ENCODE results near the gene ATAD1.

ATAD1 gene

DNA sequence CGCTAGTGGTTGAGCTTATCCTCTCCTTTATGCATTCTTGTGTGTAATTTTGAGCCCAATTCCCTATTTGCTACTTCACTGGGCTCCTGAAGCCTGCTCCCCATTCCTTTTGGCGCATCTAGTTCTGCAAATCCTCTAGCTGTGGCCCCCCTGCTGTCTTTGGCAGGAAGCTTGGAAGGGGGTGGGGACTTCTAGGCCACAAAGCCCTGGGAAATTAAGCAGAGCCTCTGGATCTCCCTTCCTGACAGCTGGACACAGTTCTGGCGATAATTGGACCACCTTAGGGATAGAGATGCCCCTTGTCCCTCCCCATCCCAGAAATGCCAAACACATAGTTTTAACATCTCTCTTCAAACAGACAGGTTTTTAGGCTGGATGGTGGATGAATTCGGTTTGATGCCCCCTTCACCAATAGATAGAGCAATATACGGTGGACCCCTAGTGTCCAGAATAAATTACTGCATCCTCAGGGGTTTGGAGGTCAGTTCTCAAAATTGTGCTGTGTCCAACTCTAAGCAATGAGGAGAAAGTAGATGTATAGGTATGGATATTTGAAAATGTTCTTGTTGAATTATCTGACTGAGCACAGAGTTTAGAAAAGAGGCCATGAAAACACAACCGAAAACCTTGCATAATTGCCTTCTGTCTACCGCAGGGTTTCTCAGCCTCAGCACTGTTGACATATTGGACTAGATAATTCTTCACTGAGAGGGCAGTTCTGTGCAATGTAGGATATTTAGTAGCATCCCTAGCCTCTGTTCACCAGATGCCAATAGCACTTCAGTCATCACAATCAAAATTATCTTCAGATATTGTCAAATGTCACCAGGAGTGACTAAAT lies 82.8 kb downstream of the ATAD1 start:
- no peak for TF ChIP-seq JUND (IDR thresholded peaks at IDR 0.05; ENCODE audit: low read depth)
- peak; percentile 34 to 70 for DNase-seq (ENCODE audit: low read depth in 1 of 2, low spot score in 1 of 2)
- in situ Hi-C loops (cut with HindIII; ENCODE audit: low pct_unique_long_range_greater_than_20kb, low sequenced_read_pairs) = no loop called here

DNA sequence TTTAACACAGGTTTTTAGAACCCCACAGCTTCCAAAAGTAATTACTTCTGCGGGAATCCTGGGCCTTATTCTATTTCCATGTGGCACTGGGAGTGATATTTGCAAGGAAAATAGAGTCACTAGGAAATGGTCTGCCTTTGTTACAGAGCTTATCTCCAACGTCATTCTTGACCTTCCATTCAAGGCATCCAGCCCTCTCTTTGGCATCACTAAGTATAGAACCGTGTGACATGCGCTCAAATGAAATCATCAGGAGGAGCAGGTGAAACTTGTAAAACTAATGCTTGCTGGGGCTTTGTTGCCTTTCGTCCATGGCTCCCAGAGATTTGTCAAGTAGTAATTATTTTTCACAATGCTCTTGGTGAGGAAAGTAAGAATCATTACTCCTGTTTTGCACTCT lies 84.9 kb downstream of the ATAD1 start:
- no peak for DNase-seq (ENCODE audit: low read depth in 1 of 2, low spot score in 1 of 2)
- in situ Hi-C loops (cut with HindIII; ENCODE audit: low pct_unique_long_range_greater_than_20kb, low sequenced_read_pairs) = no loop called here
- no peak for TF ChIP-seq JUND (IDR thresholded peaks at IDR 0.05; ENCODE audit: low read depth)

GRCh38 chr10:87729940-87730339 lies 88.1 kb downstream of the ATAD1 start:
- in situ Hi-C loops (cut with HindIII; ENCODE audit: low pct_unique_long_range_greater_than_20kb, low sequenced_read_pairs) = no loop called here
- no peak for TF ChIP-seq JUND (IDR thresholded peaks at IDR 0.05; ENCODE audit: low read depth)
- DNase-seq (ENCODE audit: low read depth in 1 of 2, low spot score in 1 of 2) = no peak

DNA sequence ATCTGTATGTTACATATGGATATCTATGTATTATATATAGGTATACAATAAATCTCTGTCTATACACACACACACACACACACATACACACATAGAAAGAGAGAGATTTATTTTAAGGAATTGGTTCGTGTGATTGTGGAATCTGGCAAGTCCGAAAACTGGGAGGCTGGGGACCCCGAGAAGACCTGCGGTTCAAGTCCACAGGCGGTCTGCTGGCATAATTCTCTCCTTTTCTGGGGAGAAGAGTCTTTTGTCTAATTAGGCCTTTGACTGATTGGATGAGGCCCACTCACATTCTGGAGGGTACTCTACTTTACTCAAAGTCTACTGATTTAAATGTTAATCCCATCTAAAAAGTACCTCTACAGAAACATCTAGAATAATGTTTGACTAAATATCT lies 93.2 kb downstream of the ATAD1 start:
- no peak for DNase-seq (ENCODE audit: low read depth in 1 of 2, low spot score in 1 of 2)
- in situ Hi-C loops (cut with HindIII; ENCODE audit: low pct_unique_long_range_greater_than_20kb, low sequenced_read_pairs) = no loop called here
- no peak for TF ChIP-seq JUND (IDR thresholded peaks at IDR 0.05; ENCODE audit: low read depth)

GRCh38 chr10:87723500-87723899 lies 94.5 kb downstream of the ATAD1 start:
- in situ Hi-C loops (cut with HindIII; ENCODE audit: low pct_unique_long_range_greater_than_20kb, low sequenced_read_pairs) = no loop called here
- no peak for TF ChIP-seq JUND (IDR thresholded peaks at IDR 0.05; ENCODE audit: low read depth)
- no peak for DNase-seq (ENCODE audit: low read depth in 1 of 2, low spot score in 1 of 2)

DNA sequence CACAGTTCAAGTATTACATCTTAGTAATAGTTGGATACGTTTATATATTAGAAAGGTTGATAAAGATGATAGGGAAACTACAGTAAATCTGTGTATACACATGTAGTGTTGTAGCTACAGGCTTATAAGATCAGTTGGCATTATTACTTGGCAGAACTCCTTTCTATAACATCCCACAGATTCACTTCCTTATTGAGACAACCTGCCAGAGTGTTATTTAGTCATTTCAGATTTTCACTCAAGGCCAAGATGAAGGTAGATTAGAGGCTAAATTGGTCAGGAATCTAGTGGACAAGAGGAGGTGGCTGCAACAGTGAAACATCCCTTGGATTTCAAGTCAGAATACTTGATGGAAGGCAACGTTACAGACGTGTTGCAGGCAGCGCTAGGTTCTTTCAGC lies 95.3 kb downstream of the ATAD1 start:
- TF ChIP-seq JUND (IDR thresholded peaks at IDR 0.05; ENCODE audit: low read depth) = peak; percentile 68; the same call in 1 of the 2 replicates
- in situ Hi-C loops (cut with HindIII; ENCODE audit: low pct_unique_long_range_greater_than_20kb, low sequenced_read_pairs) = no loop called here
- peak; percentile 17 to 50 for DNase-seq (ENCODE audit: low read depth in 1 of 2, low spot score in 1 of 2)

- in situ Hi-C loops (cut with HindIII; ENCODE audit: low pct_unique_long_range_greater_than_20kb, low sequenced_read_pairs) = no loop called here
- no peak for TF ChIP-seq JUND (IDR thresholded peaks at IDR 0.05; ENCODE audit: low read depth)
- DNase-seq (ENCODE audit: low read depth in 1 of 2, low spot score in 1 of 2) = no peak
Measured at GRCh38 chr10:87721781-87722180, 96.2 kb downstream of the ATAD1 start.

- TF ChIP-seq JUND (IDR thresholded peaks at IDR 0.05; ENCODE audit: low read depth) = no peak
- in situ Hi-C loops (cut with HindIII; ENCODE audit: low pct_unique_long_range_greater_than_20kb, low sequenced_read_pairs) = no loop called here
- no peak for DNase-seq (ENCODE audit: low read depth in 1 of 2, low spot score in 1 of 2)
Measured at GRCh38 chr10:87720665-87721064, 97.4 kb downstream of the ATAD1 start.

DNA sequence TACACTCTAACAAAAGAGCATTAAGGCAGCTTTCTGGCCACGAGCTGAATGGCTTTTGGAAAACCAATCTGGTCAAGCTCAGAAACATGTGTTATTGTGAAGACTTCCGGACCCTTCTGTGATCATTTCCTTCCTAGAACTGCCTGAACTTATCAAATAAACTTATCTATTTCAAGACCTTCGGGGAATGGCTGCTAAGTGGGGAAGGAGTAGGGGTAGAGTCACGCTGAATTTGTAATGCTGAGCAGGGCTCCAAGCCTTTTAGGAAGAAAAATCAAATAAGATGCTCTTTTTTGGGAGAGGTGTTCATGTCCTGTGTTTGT lies 101.7 kb downstream of the ATAD1 start:
- DNase-seq (ENCODE audit: low read depth in 1 of 2, low spot score in 1 of 2) = no peak
- TF ChIP-seq JUND (IDR thresholded peaks at IDR 0.05; ENCODE audit: low read depth) = no peak
- in situ Hi-C loops (cut with HindIII; ENCODE audit: low pct_unique_long_range_greater_than_20kb, low sequenced_read_pairs) = no loop called here

- in situ Hi-C loops (cut with HindIII; ENCODE audit: low pct_unique_long_range_greater_than_20kb, low sequenced_read_pairs) = no loop called here
- no peak for DNase-seq (ENCODE audit: low read depth in 1 of 2, low spot score in 1 of 2)
Measured at GRCh38 chr10:87715552-87716347, 102.3 kb downstream of the ATAD1 start.

DNA sequence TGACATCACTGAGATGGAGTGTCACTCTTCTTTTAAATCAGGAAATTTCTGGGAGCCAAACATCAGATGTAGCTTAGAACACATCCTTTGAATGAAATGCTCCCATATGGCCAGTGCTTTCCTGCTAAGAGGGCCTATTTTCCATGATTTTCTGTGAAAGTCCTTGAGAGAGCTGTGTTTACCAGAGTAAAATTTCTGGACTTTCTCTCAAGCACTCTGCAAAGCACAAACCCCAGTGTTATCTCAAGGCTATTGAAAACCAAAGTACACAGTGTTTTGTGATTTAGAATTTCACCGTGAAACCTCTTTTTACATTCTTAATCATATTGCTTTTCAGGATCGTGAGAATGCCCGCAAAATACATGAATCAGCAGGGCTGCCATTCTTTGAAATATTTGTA lies 104.3 kb downstream of the ATAD1 start:
- no peak for TF ChIP-seq JUND (IDR thresholded peaks at IDR 0.05; ENCODE audit: low read depth)
- DNase-seq (ENCODE audit: low read depth in 1 of 2, low spot score in 1 of 2) = no peak
- in situ Hi-C loops (cut with HindIII; ENCODE audit: low pct_unique_long_range_greater_than_20kb, low sequenced_read_pairs) = no loop called here

More at GRCh38 chr10:87715552-87716347, 102.3 kb downstream of the ATAD1 start:
- no peak for TF ChIP-seq JUND (IDR thresholded peaks at IDR 0.05; ENCODE audit: low read depth)

DNA sequence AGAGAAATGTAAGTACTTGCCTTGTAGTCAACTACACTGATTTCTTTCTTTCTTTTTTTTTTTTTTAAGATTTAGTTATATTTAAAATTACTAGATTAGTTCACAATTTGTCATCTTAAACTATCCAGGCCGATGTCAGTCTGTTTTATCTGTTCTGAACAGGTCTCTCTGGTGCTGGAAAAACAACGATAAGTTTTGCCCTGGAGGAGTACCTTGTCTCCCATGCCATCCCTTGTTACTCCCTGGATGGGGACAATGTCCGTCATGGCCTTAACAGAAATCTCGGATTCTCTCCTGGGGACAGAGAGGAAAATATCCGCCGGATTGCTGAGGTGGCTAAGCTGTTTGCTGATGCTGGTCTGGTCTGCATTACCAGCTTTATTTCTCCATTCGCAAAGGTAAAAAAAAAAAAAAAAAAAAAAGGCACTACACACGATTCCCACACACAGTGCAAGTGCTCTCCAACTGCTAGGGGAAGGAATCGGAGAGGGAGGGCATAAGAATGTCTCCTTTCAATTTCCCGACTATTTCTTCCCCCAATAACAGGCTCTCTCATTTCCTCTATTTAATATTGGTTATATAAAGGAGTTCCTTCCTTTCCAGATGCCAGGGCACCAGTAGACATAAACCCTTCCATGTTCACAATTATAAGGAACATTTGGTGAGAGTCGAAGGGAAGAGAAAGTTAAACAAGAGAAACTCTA lies 105.0 kb downstream of the ATAD1 start:
- in situ Hi-C loops (cut with HindIII; ENCODE audit: low pct_unique_long_range_greater_than_20kb, low sequenced_read_pairs) = no loop called here
- TF ChIP-seq JUND (IDR thresholded peaks at IDR 0.05; ENCODE audit: low read depth) = no peak
- DNase-seq (ENCODE audit: low read depth in 1 of 2, low spot score in 1 of 2) = no peak

DNA sequence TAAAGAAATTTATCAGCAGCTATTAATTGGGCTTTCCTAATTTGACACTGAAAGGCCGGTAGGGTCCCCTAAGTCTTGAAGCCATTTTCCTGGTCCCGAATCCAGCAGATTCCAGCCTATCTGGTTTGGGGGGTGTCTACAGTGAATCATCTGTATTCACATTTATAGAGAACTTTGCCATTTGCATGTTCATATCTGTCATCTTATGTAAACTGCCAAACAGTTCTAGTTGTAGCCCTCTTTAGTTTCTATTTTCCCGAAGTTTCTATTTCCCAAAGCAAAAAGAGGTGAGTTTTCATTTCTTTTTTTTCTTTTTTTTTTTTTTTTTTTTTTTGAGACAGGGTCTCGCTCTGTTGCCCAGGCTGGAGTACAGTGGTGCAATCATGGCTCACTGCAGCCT lies 110.8 kb downstream of the ATAD1 start:
- in situ Hi-C loops (cut with HindIII; ENCODE audit: low pct_unique_long_range_greater_than_20kb, low sequenced_read_pairs) = no loop called here
- DNase-seq (ENCODE audit: low read depth in 1 of 2, low spot score in 1 of 2) = no peak
- no peak for TF ChIP-seq JUND (IDR thresholded peaks at IDR 0.05; ENCODE audit: low read depth)
